Lung (tissue), 12 donors: Measurements from ENCODE around the gene FBRSL1. TPM values are rescaled to one million over a fixed set of nuclear protein-coding genes. Genes with fewer than 3 reads are reported as not detected.

Experiments
- ATAC-seq: fragments of 200-7000 bp; cut with Tn5 transposase; one replicate; pipeline ENCODE4 v1.9.1; 2020; ENCODE audit warnings: moderate number of reproducible peaks; ENCODE audit not compliant: insufficient read depth, low FRiP score
- DNase-seq, 3 donors: peaks; one replicate each; pipeline ENCODE4 v3.0.0-alpha.2; 2013 to 2017
- H3K27ac ChIP-seq, 2 donors: one replicate each; pipeline ENCODE4 v1.5.1; 2013; ENCODE audit warnings: mild to moderate bottlenecking in 2 of 2, moderate library complexity in 2 of 2, control low read depth in 1 of 2, inconsistent platforms in 1 of 2, low read depth in 1 of 2, low read length in 1 of 2
- H3K27me3 ChIP-seq, 3 donors: one replicate each; pipeline ENCODE4 v1.5.1; 2013; ENCODE audit warnings: low read length in 2 of 3; ENCODE audit not compliant: control insufficient read depth in 3 of 3, insufficient read depth in 3 of 3
- H3K36me3 ChIP-seq, 4 donors: one replicate each; pipeline ENCODE4 v1.5.1; 2013; ENCODE audit warnings: low read length in 4 of 4, mild to moderate bottlenecking in 1 of 4, moderate library complexity in 1 of 4; ENCODE audit not compliant: control insufficient read depth in 4 of 4, insufficient read depth in 4 of 4
- H3K4me1 ChIP-seq, 5 donors: one replicate each; pipeline ENCODE4 v1.5.1; 2013; ENCODE audit warnings: low read length in 5 of 5, mild to moderate bottlenecking in 2 of 5, moderate library complexity in 1 of 5; ENCODE audit not compliant: control insufficient read depth in 5 of 5, insufficient read depth in 5 of 5
- H3K4me3 ChIP-seq: one replicate; pipeline ENCODE4 v1.5.1; 2013; ENCODE audit warnings: mild to moderate bottlenecking, control low read depth, moderate library complexity
- H3K9ac ChIP-seq, 2 donors: one replicate each; pipeline ENCODE4 v1.5.1; 2013; ENCODE audit warnings: low read length in 2 of 2, control low read depth in 1 of 2; ENCODE audit not compliant: insufficient read depth in 1 of 2
- H3K9me3 ChIP-seq, 4 donors: one replicate each; pipeline ENCODE4 v1.5.1; 2013; ENCODE audit warnings: low read length in 3 of 4, mild to moderate bottlenecking in 1 of 4, moderate library complexity in 1 of 4; ENCODE audit not compliant: control insufficient read depth in 4 of 4, insufficient read depth in 3 of 4
- CTCF ChIP-seq: IDR thresholded peaks from 2 replicates; pipeline ENCODE4 v1.5.1; 2012; ENCODE audit warnings: mild to moderate bottlenecking; ENCODE audit errors: control extremely low read depth, extremely low read depth
- WGBS, 2 donors: extraction: QIAGEN DNeasy Blood & Tissue Kit; methylation state at CpG; one replicate each; pipeline ENCODE4 v1.1.7; 2013; 5-methylcytosine and 5-hydroxymethylcytosine counted together
- polyA plus RNA-seq, 2 donors: library from polyadenylated mRNA; stranded (reverse); fragments of 200-250 nt; gene quantifications; one replicate each; pipeline ENCODE4 v1.2.1, GENCODE V29; 2013
- total RNA-seq, 2 donors: library from RNA; depleted of rRNA in 1 of 2; stranded (reverse); fragments of >200 nt in 1 of 2; gene quantifications; one replicate each; pipeline ENCODE4 v1.2.1, GENCODE V29; 2014 to 2021
- donor health status: control.
- donor health status: control.
- donor health status: Bipolar disorder and iron deficiency.
- donor health status: healthy.
- donor health status: DM: yes; HTN: yes; CAD: no.

The FBRSL1 gene
- total and polyA plus RNA-seq, 4 donors = 10.6 to 56.9 (median 22.3) TPM

- H3K27me3 ChIP-seq = no peaks in the 10 kb centered on the region
- H3K9me3 ChIP-seq = no peaks in the 10 kb centered on the region
- ATAC-seq = no peak
Measured at GRCh38 chr12:132516095-132517012, 26.4 kb downstream of the FBRSL1 start.

GRCh38 chr12:132517013-132517739 lies 27.2 kb downstream of the FBRSL1 start:
- no peak overlapping the region for H3K4me3 ChIP-seq

More at GRCh38 chr12:132516095-132517012, 26.4 kb downstream of the FBRSL1 start:
- H3K36me3 ChIP-seq = peaks cover 0 to 25% (median 14%) of the 10 kb centered on the region in 4 donors
- DNase-seq = no peak
- H3K4me1 ChIP-seq = peaks cover 0 to 29% (median 6%) of the 10 kb centered on the region in 5 donors
- no peak overlapping the region for H3K9ac ChIP-seq
- 85 to 91% methylated on average over 18 of the region's 18 CpGs for WGBS, 2 donors
- H3K27ac ChIP-seq = no peak overlapping the region
- no peak for TF ChIP-seq CTCF
- H3K4me3 ChIP-seq = no peak overlapping the region

GRCh38 chr12:132517740-132518100 lies 27.8 kb downstream of the FBRSL1 start:
- 82 to 89% methylated on average over 10 of the region's 10 CpGs for WGBS, 2 donors
- Histone ChIP-seq H3K9ac (no peak overlapping the region), H3K27me3 (no peaks in the 10 kb centered on the region), H3K27ac (no peak overlapping the region), H3K4me3 (no peak overlapping the region), H3K4me1 (peaks cover 0 to 25% (median 9%) of the 10 kb centered on the region in 5 donors), H3K9me3 (no peaks in the 10 kb centered on the region), H3K36me3 (peaks cover 0 to 15% (median 13%) of the 10 kb centered on the region in 4 donors)
- DNase-seq (no peak), ATAC-seq (no peak)
- no peak for TF ChIP-seq CTCF

More at GRCh38 chr12:132517013-132517739, 27.2 kb downstream of the FBRSL1 start:
- DNase-seq (peak; percentile 39 to 68 (median 64)), ATAC-seq (no peak)
- Histone ChIP-seq H3K36me3 (peaks cover 0 to 19% (median 14%) of the 10 kb centered on the region in 4 donors), H3K27ac (no peak overlapping the region), H3K9ac (no peak overlapping the region), H3K27me3 (no peaks in the 10 kb centered on the region), H3K4me1 (peaks cover 0 to 29% (median 9%) of the 10 kb centered on the region in 5 donors), H3K9me3 (no peaks in the 10 kb centered on the region)
- 75 to 79% methylated on average over 19 of the region's 19 CpGs for WGBS, 2 donors
- no peak for TF ChIP-seq CTCF
